Body of pancreas (tissue), 4 donors: ENCODE results near the gene OLAH.

Experiments
- CTCF ChIP-seq, 7 experiments: fragments of 450-650 bp in 4 of 7; fragments of 200-600 bp in 3 of 7; sonication (generic) in 3 of 7; IDR thresholded peaks; one replicate each; pipeline ENCODE4 v1.5.1; 2016 to 2019; ENCODE audit warnings: antibody characterized with exemption in 7 of 7
- POLR2A ChIP-seq, 3 donors: fragments of 450-650 bp; IDR thresholded peaks; one replicate each; pipeline ENCODE4 v1.6.1; 2016; ENCODE audit warnings: antibody characterized with exemption in 3 of 3, mild to moderate bottlenecking in 2 of 3

GRCh38 chr10:15118615-15119014, 74.9 kb downstream of the OLAH start:
- no peak for TF ChIP-seq CTCF (IDR thresholded peaks at IDR 0.05)
- no peak for TF ChIP-seq POLR2A (IDR thresholded peaks at IDR 0.05)
